K562 (cell line): Measurements from ENCODE around the gene CDCA5. TPM values are rescaled to one million over a fixed set of nuclear protein-coding genes. Genes with fewer than 3 reads are reported as not detected.

ENCODE experiments used
- CHAMP1 ChIP-seq: fragments of 450-650 bp; IDR thresholded peaks from 2 replicates; pipeline ENCODE4 v1.6.1; 2016; ENCODE audit warnings: mild to moderate bottlenecking
- ELF1 ChIP-seq: fragments of 200-800 bp; sonication (Bioruptor generic); IDR thresholded peaks from 2 replicates; pipeline ENCODE4 v1.6.1; 2016; ENCODE audit warnings: missing genetic modification characterization, missing compliant biosample characterization
- HOMEZ ChIP-seq: fragments of 250-450 bp; sonication (Bioruptor Pico); IDR thresholded peaks from 2 replicates; pipeline ENCODE4 v1.4.0; 2020; ENCODE audit warnings: mild to moderate bottlenecking, moderate library complexity
- HOXB6 ChIP-seq: fragments of 250-450 bp; sonication (Bioruptor Pico); IDR thresholded peaks from 2 replicates; pipeline ENCODE4 v1.5.1; 2022; ENCODE audit warnings: mild to moderate bottlenecking, borderline replicate concordance
- IRF9 ChIP-seq: fragments of 450-650 bp; IDR thresholded peaks from 2 replicates; pipeline ENCODE4 v1.6.1; 2016; ENCODE audit warnings: missing biosample characterization, missing genetic modification characterization
- JUNB ChIP-seq: fragments of 450-650 bp; formaldehyde crosslinking; conservative IDR thresholded peaks from 2 replicates; pipeline ENCODE4 v1.4.0; 2020; ENCODE audit warnings: mild to moderate bottlenecking
- KHSRP ChIP-seq: fragments of 450-650 bp; IDR thresholded peaks from 2 replicates; pipeline ENCODE4 v1.6.1; 2017
- L3MBTL2 ChIP-seq: fragments of 450-650 bp; IDR thresholded peaks from 2 replicates; pipeline ENCODE4 v1.6.1; 2016; ENCODE audit warnings: mild to moderate bottlenecking, moderate library complexity
- MBD2 ChIP-seq: sonication (generic); IDR thresholded peaks from 2 replicates; pipeline ENCODE4 v1.6.1; 2016; ENCODE audit warnings: low read depth, borderline replicate concordance
- NEUROD1 ChIP-seq: fragments of 150-350 bp; IDR thresholded peaks from 2 replicates; pipeline ENCODE4 v1.6.1; 2014; ENCODE audit warnings: borderline replicate concordance, low read length, low read depth; ENCODE audit not compliant: partially characterized antibody
- NR2C1 ChIP-seq, 2 experiments: fragments of 450-650 bp; IDR thresholded peaks; 2 replicates each; pipeline ENCODE4 v1.6.1; 2017; ENCODE audit warnings: mild to moderate bottlenecking in 2 of 2, antibody characterized with exemption in 1 of 2, inconsistent platforms in 1 of 2, missing compliant biosample characterization in 1 of 2, missing genetic modification characterization in 1 of 2
- PURB ChIP-seq: sonication (generic); formaldehyde crosslinking; IDR thresholded peaks from 2 replicates; pipeline ENCODE4 v1.9.0; 2021; ENCODE audit warnings: low read depth, mild to moderate bottlenecking, missing genetic modification reagents
- RAD51 ChIP-seq: fragments of 450-650 bp; IDR thresholded peaks from 2 replicates; pipeline ENCODE4 v1.7.1; 2016; ENCODE audit warnings: low read depth, mild to moderate bottlenecking, borderline replicate concordance
- RBM14 ChIP-seq: fragments of 200-400 bp; formaldehyde crosslinking; IDR thresholded peaks from 2 replicates; pipeline ENCODE4 v1.6.1; 2018; ENCODE audit warnings: low read depth, mild to moderate bottlenecking, low read length, moderate library complexity, borderline replicate concordance; ENCODE audit not compliant: insufficient read depth
- SNIP1 ChIP-seq: fragments of 450-650 bp; IDR thresholded peaks from 2 replicates; pipeline ENCODE4 v1.7.1; 2017; ENCODE audit warnings: low read depth, mild to moderate bottlenecking
- TBP ChIP-seq: optimal IDR thresholded peaks from 2 replicates; pipeline ENCODE3; 2011; ENCODE audit warnings: low read depth, low read length, improper control_type of control experiment
- TFAP4 ChIP-seq: sonication (generic); formaldehyde crosslinking; IDR thresholded peaks from 2 replicates; pipeline ENCODE4 v1.8.0; 2022; ENCODE audit warnings: missing genetic modification reagents, mild to moderate bottlenecking, moderate library complexity, borderline replicate concordance
- ZEB2 ChIP-seq: fragments of 450-650 bp; IDR thresholded peaks from 2 replicates; pipeline ENCODE4 v1.6.1; 2016
- ZNF140 ChIP-seq: fragments of 250-450 bp; sonication (Bioruptor Pico); IDR thresholded peaks from 2 replicates; pipeline ENCODE4 v1.8.0; 2021; ENCODE audit warnings: moderate library complexity, mild to moderate bottlenecking, inconsistent platforms
- ZNF431 ChIP-seq: sonication (generic); formaldehyde crosslinking; IDR thresholded peaks from 2 replicates; pipeline ENCODE4 v1.8.0; 2022; ENCODE audit warnings: mild to moderate bottlenecking, missing genetic modification reagents
- polyA plus RNA-seq, 8 experiments: library from polyadenylated mRNA; depleted of rRNA in 4 of 8; stranded (reverse) in 5 of 8; unstranded in 3 of 8; fragments of >200 nt; fragmentation: Nextera tagmentation in 2 of 8; fragmentation: Illumina TruSeq in 1 of 8; extraction: Ambion mirVana in 2 of 8; extraction: Trizol in 1 of 8; gene quantifications; 2 replicates each; pipeline versions ENCODE4 v1.2.1 to v1.2.3, GENCODE V29; 2011 to 2014; ENCODE audit warnings: inconsistent platforms in 1 of 8, missing spikeins in 1 of 8
- total RNA-seq, 7 experiments: library from RNA; depleted of rRNA in 6 of 7; stranded (reverse); fragments of >200 nt in 6 of 7; fragmentation: Illumina TruSeq in 2 of 7; extraction: Trizol in 2 of 7; gene quantifications; 2 replicates each; pipeline versions ENCODE4 v1.2.1 to v1.2.3, GENCODE V29; 2011 to 2021; ENCODE audit warnings: low replicate concordance in 1 of 7

CDCA5 gene
- total and polyA plus RNA-seq, 9 of the 15 experiments (the other 6 are each of a cell fraction or from before 2014, with no cell fraction given): 18.9 to 94.3 (median 64.6) TPM

- no peak for TF ChIP-seq HOMEZ (CRISPR knock-in tag)
- no peak for TF ChIP-seq ZNF140
- TF ChIP-seq ELF1 (tag): peak; percentile 59
- no peak for TF ChIP-seq SNIP1
- no peak for TF ChIP-seq HOXB6 (CRISPR knock-in tag)
- TF ChIP-seq TBP: no peak
- no peak for TF ChIP-seq NEUROD1
- TF ChIP-seq MBD2: no peak
- no peak for TF ChIP-seq PURB (CRISPR knock-in tag)
- no peak for TF ChIP-seq JUNB (CRISPR knock-in tag)
- TF ChIP-seq TFAP4 (CRISPR knock-in tag): 0 out of 2 replicates have a peak, but pooled peaks have one; percentile 42
- peak; percentile 93 for TF ChIP-seq L3MBTL2
- TF ChIP-seq KHSRP: no peak
- TF ChIP-seq ZNF431 (CRISPR knock-in tag): peak; percentile 40; the same call in 1 of the 2 replicates
- TF ChIP-seq RBM14: no peak
- TF ChIP-seq IRF9 (tag): no peak
- 0 out of 2 replicates have a peak, but pooled peaks have one; percentile 22 for TF ChIP-seq ZEB2
- TF ChIP-seq RAD51: peak; percentile 71; the same call in 1 of the 2 replicates
- no peak for TF ChIP-seq CHAMP1
- TF ChIP-seq NR2C1 (IDR thresholded peaks at IDR 0.05): no peak
- TF ChIP-seq NR2C1 (tag; IDR thresholded peaks at IDR 0.05): peak; percentile 34; the same call in 1 of the 2 replicates
These were observed 23.6 kb downstream of the CDCA5 start (continued) for GRCh38 chr11:65059959-65060824.
